ES-I3 (cell line): Measurements from ENCODE around the gene PRKAR2B.

ENCODE experiments used
- H3K36me3 ChIP-seq: 2 replicates; pipeline ENCODE4 v1.6.1; 2013; ENCODE audit warnings: mild to moderate bottlenecking, low read length, control low read depth, moderate library complexity; ENCODE audit not compliant: insufficient read depth
- H3K4me1 ChIP-seq: 2 replicates; pipeline ENCODE4 v1.6.1; 2013; ENCODE audit warnings: mild to moderate bottlenecking, control low read depth, low read length; ENCODE audit not compliant: insufficient read depth
- H3K9ac ChIP-seq: 2 replicates; pipeline ENCODE4 v1.6.1; 2013; ENCODE audit warnings: low read depth, mild to moderate bottlenecking, low read length, moderate library complexity
- H3K9me3 ChIP-seq: 2 replicates; pipeline ENCODE4 v1.6.1; 2013; ENCODE audit warnings: mild to moderate bottlenecking, low read length, moderate library complexity; ENCODE audit not compliant: control insufficient read depth, insufficient read depth

Gene PRKAR2B

DNA sequence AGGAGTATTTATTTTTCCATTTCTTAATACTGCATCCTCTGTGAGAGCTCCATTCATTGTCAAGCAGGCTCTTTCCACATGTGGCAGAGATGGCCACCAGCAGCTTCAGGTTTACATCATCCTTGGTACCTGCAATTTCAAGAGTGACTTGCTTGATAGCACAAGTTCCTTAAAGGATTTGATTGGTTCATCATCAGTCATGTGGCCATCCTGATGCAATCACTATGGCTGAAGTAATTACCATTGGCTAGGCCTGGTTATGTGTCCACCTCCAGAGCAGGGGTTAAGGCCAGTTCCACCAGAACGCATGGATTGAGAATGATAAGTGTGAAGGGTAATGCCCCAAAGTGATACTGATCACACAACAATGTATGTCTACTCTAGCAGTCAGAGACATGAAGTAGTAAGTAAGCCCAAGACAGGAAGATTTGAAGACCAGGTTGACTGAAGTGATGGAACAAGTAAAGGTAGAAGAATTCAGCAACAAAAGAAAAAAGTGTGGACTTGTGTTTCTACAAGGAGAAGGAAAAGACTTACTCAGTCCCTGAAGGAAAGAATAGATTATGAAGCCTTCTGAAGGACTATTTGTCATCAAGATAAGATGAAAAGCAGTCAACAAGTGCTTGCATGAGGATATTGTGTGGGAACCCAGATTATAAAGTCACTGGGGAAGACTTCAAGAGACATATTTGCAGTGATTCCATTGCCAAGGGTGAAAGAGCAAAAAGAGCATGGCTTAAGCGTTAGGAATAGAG lies 26.4 kb upstream of the PRKAR2B start:
- Histone ChIP-seq H3K36me3 (no peaks in the 10 kb centered on the region), H3K9me3 (no peaks in the 10 kb centered on the region), H3K9ac (no peak overlapping the region), H3K4me1 (peaks cover 3% of the 10 kb centered on the region; the same call in 1 of the 2 replicates)

GRCh38 chr7:107020400-107020799 lies 24.1 kb upstream of the PRKAR2B start:
- no peaks in the 10 kb centered on the region for H3K36me3 ChIP-seq
- H3K4me1 ChIP-seq, result no peaks in the 10 kb centered on the region
- no peak overlapping the region for H3K9ac ChIP-seq
- no peaks in the 10 kb centered on the region for H3K9me3 ChIP-seq

DNA sequence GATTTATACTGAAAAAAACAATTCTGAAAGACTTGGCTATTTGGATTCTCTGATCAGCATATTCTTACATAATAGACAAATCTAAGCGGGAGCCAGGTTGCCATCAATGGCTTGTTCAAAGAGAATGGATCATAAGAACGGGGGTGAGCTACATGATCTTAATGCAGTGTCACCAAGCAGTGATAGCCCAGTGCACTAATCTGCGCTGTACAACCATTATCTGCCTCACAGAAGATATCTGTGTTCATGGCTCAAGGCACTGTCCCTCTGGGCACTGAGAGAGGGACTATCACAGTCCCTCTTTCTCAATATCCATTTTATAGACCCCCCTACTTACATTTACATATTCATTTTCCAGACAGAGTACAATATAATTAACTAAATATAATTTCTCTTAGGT lies 22.9 kb upstream of the PRKAR2B start:
- H3K36me3 ChIP-seq, result no peaks in the 10 kb centered on the region
- H3K4me1 ChIP-seq, result no peaks in the 10 kb centered on the region

GRCh38 chr7:107023522-107024151 lies 20.9 kb upstream of the PRKAR2B start:
- Histone ChIP-seq H3K4me1 (no peaks in the 10 kb centered on the region), H3K36me3 (no peaks in the 10 kb centered on the region), H3K9me3 (no peaks in the 10 kb centered on the region), H3K9ac (no peak overlapping the region)

More for the DNA sequence above, 22.9 kb upstream of the PRKAR2B start:
- Histone ChIP-seq H3K9ac (no peak overlapping the region), H3K9me3 (no peaks in the 10 kb centered on the region)

GRCh38 chr7:107024906-107025305 lies 19.6 kb upstream of the PRKAR2B start:
- H3K9ac ChIP-seq, result no peak overlapping the region
- no peaks in the 10 kb centered on the region for H3K9me3 ChIP-seq
- H3K4me1 ChIP-seq, result no peaks in the 10 kb centered on the region
- no peaks in the 10 kb centered on the region for H3K36me3 ChIP-seq

GRCh38 chr7:107025449-107026103 lies 18.9 kb upstream of the PRKAR2B start:
- no peaks in the 10 kb centered on the region for H3K36me3 ChIP-seq
- no peak overlapping the region for H3K9ac ChIP-seq
- H3K9me3 ChIP-seq, result no peaks in the 10 kb centered on the region
- H3K4me1 ChIP-seq, result no peaks in the 10 kb centered on the region

DNA sequence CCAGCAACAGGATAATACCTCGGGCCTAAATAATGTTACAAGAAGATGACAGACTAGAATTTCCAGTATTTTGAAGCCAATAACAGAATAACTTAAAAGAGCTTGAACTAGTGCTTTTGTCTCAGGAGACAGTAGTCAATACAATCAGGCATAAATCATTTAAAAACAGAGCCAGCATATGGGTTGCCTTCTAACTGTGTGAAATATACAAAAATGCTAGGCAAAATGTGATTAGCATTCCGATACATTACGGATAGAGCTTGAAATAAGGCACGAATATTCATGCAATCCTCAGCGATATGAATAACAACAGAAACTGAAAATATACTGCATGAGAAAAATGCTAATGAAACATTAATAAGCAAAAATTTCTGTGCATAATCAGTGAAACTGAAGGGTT lies 18.3 kb upstream of the PRKAR2B start:
- H3K9ac ChIP-seq, result no peak overlapping the region
- no peaks in the 10 kb centered on the region for H3K9me3 ChIP-seq
- H3K4me1 ChIP-seq, result no peaks in the 10 kb centered on the region
- no peaks in the 10 kb centered on the region for H3K36me3 ChIP-seq

DNA sequence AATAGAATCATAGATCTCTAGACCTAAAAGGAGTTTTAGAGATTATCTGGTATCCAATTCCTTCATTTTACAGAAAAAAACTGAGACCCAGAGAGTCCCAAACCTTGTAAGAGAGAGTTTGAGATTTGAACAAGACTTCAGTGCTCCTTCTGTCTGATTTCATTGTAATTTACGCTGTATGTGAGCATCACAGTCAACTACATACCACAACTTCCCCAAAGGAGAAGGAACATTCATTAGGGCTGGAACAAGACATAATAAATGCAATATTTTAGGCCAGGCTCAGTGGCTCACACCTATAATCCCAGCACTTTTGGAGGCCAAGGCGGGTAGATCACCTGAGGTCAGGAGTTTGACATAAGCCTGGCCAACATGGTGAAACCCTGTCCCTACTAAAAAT lies 17.3 kb upstream of the PRKAR2B start:
- Histone ChIP-seq H3K36me3 (no peaks in the 10 kb centered on the region), H3K9me3 (no peaks in the 10 kb centered on the region), H3K4me1 (no peaks in the 10 kb centered on the region), H3K9ac (no peak overlapping the region)

DNA sequence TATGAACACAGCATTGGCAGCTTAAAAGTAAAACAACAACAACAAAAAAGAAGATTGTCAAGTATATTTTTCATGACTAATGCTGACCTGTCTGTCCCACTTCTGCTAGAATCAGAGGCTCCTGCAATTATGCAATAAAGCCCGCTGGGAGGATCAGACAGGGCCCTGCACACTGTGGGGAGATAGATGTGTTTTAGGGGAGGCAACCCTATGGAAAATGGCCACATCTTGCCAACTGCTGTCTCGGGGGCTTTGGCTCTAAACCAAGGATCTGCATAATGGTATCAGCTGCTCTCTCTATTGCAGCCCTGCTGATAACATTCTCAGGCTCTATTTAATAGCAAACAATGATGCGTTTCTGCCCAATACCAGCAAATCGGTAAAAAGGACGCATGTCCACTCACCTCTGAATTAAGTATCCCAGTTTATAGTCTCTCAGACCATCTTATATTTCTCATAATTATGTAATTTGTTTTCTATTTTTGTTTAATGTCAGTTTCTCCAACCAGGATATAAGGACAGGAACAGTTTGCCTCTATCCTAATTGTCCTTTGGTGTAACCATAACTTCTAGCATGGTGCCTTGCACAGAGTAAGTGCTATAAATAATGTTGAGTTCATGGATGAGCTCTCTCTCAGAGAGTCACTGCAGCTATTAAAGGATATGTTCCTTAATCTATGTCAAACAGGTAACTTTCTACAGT lies 15.3 kb upstream of the PRKAR2B start:
- H3K9ac ChIP-seq, result no peak overlapping the region
- no peaks in the 10 kb centered on the region for H3K36me3 ChIP-seq
- no peaks in the 10 kb centered on the region for H3K4me1 ChIP-seq
- H3K9me3 ChIP-seq, result no peaks in the 10 kb centered on the region

DNA sequence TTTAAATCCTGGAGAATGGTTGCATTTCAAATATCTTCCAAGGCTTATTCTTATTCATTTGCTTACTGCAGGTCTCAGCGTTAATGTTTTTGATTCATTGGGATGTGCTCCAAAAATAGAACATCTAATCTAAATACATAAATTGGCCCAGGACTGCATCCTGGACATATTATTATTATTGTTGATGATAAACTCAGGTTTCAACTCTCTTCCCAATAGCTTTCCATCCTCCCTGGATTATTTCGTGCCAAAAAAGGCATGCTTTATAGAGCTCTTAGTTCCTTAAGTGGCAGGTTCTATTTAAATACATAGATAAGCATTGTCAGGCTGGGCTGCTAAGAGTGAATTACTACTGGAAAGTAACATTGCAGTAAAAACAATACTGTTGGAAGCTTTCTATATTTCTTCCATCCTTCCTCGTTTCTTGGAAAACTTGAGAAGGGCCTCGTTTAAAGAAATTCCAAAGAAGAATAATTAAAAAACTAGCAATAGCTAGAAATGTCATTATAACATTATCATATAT lies 14.7 kb upstream of the PRKAR2B start:
- Histone ChIP-seq H3K9me3 (no peaks in the 10 kb centered on the region), H3K4me1 (no peaks in the 10 kb centered on the region), H3K9ac (no peak overlapping the region), H3K36me3 (no peaks in the 10 kb centered on the region)

- Histone ChIP-seq H3K9ac (no peak overlapping the region), H3K9me3 (peaks cover 7% of the 10 kb centered on the region), H3K36me3 (no peaks in the 10 kb centered on the region), H3K4me1 (no peaks in the 10 kb centered on the region)
These were observed 12.5 kb upstream of the PRKAR2B start for GRCh38 chr7:107032050-107032449.

DNA sequence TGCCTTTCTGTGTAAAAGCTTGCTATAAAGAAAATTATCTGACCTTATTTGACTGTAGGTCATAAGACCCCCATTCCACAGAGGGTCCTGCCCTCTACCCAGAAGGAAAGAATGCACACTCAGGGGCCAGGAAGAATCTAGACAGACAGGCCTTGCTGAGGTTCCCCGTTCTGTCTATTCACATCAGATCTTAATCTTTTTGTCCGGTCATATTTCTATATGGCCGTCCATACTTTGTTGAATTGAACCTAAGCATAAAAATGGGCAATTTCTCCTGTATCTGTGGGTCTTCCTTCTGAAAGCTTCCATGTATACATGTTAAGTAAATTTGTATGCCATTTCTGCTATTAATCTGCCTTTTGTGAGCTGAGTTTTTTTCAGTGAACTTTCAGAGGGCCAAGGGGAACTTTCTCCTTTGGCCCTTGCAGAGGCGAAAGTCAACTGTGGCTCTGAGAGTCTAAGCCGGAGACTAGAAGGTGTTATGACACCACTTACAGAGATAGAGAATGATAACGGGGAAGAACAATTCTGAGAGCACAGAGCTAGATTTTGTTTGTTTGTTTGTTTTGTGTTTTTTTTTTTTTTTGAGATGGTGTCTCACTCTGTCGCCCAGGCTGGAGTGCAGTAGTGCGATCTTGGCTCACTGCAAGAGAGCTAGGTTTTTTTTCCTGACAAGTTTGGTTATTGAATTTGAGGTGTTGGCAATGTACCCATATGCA lies 11.6 kb upstream of the PRKAR2B start:
- H3K9me3 ChIP-seq, result peaks cover 7% of the 10 kb centered on the region
- no peak overlapping the region for H3K9ac ChIP-seq
- no peaks in the 10 kb centered on the region for H3K4me1 ChIP-seq
- H3K36me3 ChIP-seq, result no peaks in the 10 kb centered on the region

DNA sequence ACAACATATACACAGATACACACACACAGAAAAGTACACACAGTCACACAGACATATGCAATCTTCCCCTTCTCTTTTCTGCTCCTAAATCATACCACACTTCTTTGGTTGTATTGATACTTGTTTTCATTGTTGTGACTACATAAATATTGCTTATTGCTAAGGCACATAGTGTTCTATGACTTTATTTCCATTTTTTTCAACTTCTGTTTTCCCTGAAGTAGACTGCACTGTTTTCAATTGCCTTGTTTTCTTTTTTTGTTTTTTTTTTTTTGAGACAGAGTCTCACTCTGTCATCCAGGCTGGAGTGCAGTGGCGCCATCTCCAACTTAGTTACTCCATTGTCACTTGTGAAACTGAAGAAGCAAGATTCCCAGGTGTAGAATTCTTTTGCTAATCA lies 10.0 kb upstream of the PRKAR2B start:
- H3K36me3 ChIP-seq, result no peaks in the 10 kb centered on the region
- no peak overlapping the region for H3K9ac ChIP-seq
- H3K4me1 ChIP-seq, result no peaks in the 10 kb centered on the region
- H3K9me3 ChIP-seq, result peaks cover 7% of the 10 kb centered on the region

DNA sequence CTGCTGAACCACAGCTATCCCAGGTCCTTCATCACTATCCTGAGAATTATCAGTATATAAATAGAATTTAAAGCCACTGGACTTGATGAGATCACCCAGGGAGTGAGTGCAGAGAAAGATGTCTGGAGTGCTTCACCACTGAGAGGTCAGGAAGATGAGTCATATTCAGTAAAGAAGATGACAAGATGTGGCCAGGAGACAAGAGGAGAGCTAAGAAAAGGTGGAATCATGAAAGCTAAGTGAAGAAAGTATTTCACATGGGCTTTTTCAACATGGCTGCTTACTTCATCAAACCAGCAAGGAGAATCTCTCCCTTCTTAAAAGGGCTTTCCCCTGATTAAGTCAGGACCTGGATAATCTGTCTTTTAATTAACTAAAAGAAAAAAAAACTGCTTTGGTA lies 9.1 kb upstream of the PRKAR2B start:
- H3K36me3 ChIP-seq, result no peaks in the 10 kb centered on the region

More for the DNA sequence above, 9.1 kb upstream of the PRKAR2B start:
- Histone ChIP-seq H3K4me1 (no peaks in the 10 kb centered on the region), H3K9me3 (peaks cover 7% of the 10 kb centered on the region), H3K9ac (no peak overlapping the region)
